Measurements from ENCODE around the gene FCHSD2.

The FCHSD2 gene

GRCh38 chr11:72842653-72843330 lies 299.3 kb downstream of the FCHSD2 start:
- H3K36me3 ChIP-seq (ENCODE audit: insufficient read depth, low read length): peaks cover 63% of the 10 kb centered on the region

GRCh38 chr11:72842126-72842525 lies 300.0 kb downstream of the FCHSD2 start:
- Histone ChIP-seq H3K36me3 (ENCODE audit: insufficient read depth, low read length) (peaks cover 68% of the 10 kb centered on the region), H3K27me3 (ENCODE audit: insufficient read depth, low read length, poor library complexity) (no peaks in the 10 kb centered on the region), H3K79me2 (ENCODE audit: insufficient read depth, low read length) (no peaks in the 10 kb centered on the region), H3K4me2 (ENCODE audit: insufficient read depth, low read length) (no peak overlapping the region), H2AFZ (ENCODE audit: low read depth, low read length) (no peak overlapping the region), H3K4me1 (ENCODE audit: insufficient read depth, low read length) (no peaks in the 10 kb centered on the region), H3K27ac (ENCODE audit: low read length) (no peak overlapping the region), H3K4me3 (ENCODE audit: low read depth in 1 of 2, low read length in 2 of 2) (no peak overlapping the region), H3K9me3 (ENCODE audit: insufficient read depth, low read length, severe bottlenecking) (no peaks in the 10 kb centered on the region), H4K20me1 (ENCODE audit: insufficient read depth, low read length) (no peaks in the 10 kb centered on the region), H3K9ac (ENCODE audit: low read depth, low read length) (no peak overlapping the region)
- TF ChIP-seq CTCF (IDR thresholded peaks at IDR 0.05; ENCODE audit: borderline replicate concordance, extremely low read depth, low read length, poor library complexity, severe bottlenecking) (no peak), EZH2 (IDR thresholded peaks at IDR 0.05; ENCODE audit: borderline replicate concordance, low read depth, low read length, severe bottlenecking) (no peak)
- DNase-seq (no peak), ATAC-seq (ENCODE audit: insufficient read depth, low read depth) (no peak)

More at GRCh38 chr11:72842653-72843330, 299.3 kb downstream of the FCHSD2 start:
- H3K79me2 ChIP-seq (ENCODE audit: insufficient read depth, low read length): no peaks in the 10 kb centered on the region
- no peak overlapping the region for H3K4me2 ChIP-seq (ENCODE audit: insufficient read depth, low read length)
- no peak overlapping the region for H3K9ac ChIP-seq (ENCODE audit: low read depth, low read length)
- TF ChIP-seq CTCF (IDR thresholded peaks at IDR 0.05; ENCODE audit: borderline replicate concordance, extremely low read depth, low read length, poor library complexity, severe bottlenecking): no peak
- no peak for TF ChIP-seq EZH2 (IDR thresholded peaks at IDR 0.05; ENCODE audit: borderline replicate concordance, low read depth, low read length, severe bottlenecking)
- H2AFZ ChIP-seq (ENCODE audit: low read depth, low read length): no peak overlapping the region
- DNase-seq (no peak), ATAC-seq (ENCODE audit: insufficient read depth, low read depth) (no peak)
- H3K4me1 ChIP-seq (ENCODE audit: insufficient read depth, low read length): no peaks in the 10 kb centered on the region
- no peak overlapping the region for H3K4me3 ChIP-seq (ENCODE audit: low read depth in 1 of 2, low read length in 2 of 2)
- H3K9me3 ChIP-seq (ENCODE audit: insufficient read depth, low read length, severe bottlenecking): no peaks in the 10 kb centered on the region
- no peaks in the 10 kb centered on the region for H4K20me1 ChIP-seq (ENCODE audit: insufficient read depth, low read length)
- H3K27ac ChIP-seq (ENCODE audit: low read length): no peak overlapping the region
- H3K27me3 ChIP-seq (ENCODE audit: insufficient read depth, low read length, poor library complexity): no peaks in the 10 kb centered on the region

GRCh38 chr11:72841397-72841796 lies 300.7 kb downstream of the FCHSD2 start:
- H3K9me3 ChIP-seq (ENCODE audit: insufficient read depth, low read length, severe bottlenecking): no peaks in the 10 kb centered on the region
- H3K4me3 ChIP-seq (ENCODE audit: low read depth in 1 of 2, low read length in 2 of 2): no peak overlapping the region
- no peaks in the 10 kb centered on the region for H4K20me1 ChIP-seq (ENCODE audit: insufficient read depth, low read length)
- no peak overlapping the region for H3K9ac ChIP-seq (ENCODE audit: low read depth, low read length)
- ATAC-seq (ENCODE audit: insufficient read depth, low read depth) (no peak), DNase-seq (no peak)
- no peaks in the 10 kb centered on the region for H3K79me2 ChIP-seq (ENCODE audit: insufficient read depth, low read length)
- H3K27ac ChIP-seq (ENCODE audit: low read length): no peak overlapping the region
- H3K36me3 ChIP-seq (ENCODE audit: insufficient read depth, low read length): peaks cover 66% of the 10 kb centered on the region
- no peak for TF ChIP-seq CTCF (IDR thresholded peaks at IDR 0.05; ENCODE audit: borderline replicate concordance, extremely low read depth, low read length, poor library complexity, severe bottlenecking)
- TF ChIP-seq EZH2 (IDR thresholded peaks at IDR 0.05; ENCODE audit: borderline replicate concordance, low read depth, low read length, severe bottlenecking): no peak
- H3K4me2 ChIP-seq (ENCODE audit: insufficient read depth, low read length): no peak overlapping the region
- H2AFZ ChIP-seq (ENCODE audit: low read depth, low read length): no peak overlapping the region
- H3K4me1 ChIP-seq (ENCODE audit: insufficient read depth, low read length): no peaks in the 10 kb centered on the region
- no peaks in the 10 kb centered on the region for H3K27me3 ChIP-seq (ENCODE audit: insufficient read depth, low read length, poor library complexity)

Measured in DND-41 (cell line).